Thyroid gland (tissue), 4 donors: ENCODE measurements around the gene DTNB.

ENCODE experiments used
- POLR2A ChIP-seq, 2 donors: fragments of 450-650 bp; IDR thresholded peaks; one replicate each; pipeline ENCODE4 v1.6.1; 2017; ENCODE audit warnings: antibody characterized with exemption in 2 of 2, mild to moderate bottlenecking in 2 of 2, moderate library complexity in 1 of 2
- TF ChIP-seq, protein P1 (sequence below), 6 experiments: fragments of 200-600 bp in 3 of 6; fragments of 450-650 bp in 3 of 6; sonication (generic) in 3 of 6; IDR thresholded peaks; one replicate each; pipeline ENCODE4 v1.5.1; 2016 to 2019; ENCODE audit warnings: antibody characterized with exemption in 6 of 6, mild to moderate bottlenecking in 2 of 6, inconsistent platforms in 1 of 6, moderate library complexity in 1 of 6

DNA sequence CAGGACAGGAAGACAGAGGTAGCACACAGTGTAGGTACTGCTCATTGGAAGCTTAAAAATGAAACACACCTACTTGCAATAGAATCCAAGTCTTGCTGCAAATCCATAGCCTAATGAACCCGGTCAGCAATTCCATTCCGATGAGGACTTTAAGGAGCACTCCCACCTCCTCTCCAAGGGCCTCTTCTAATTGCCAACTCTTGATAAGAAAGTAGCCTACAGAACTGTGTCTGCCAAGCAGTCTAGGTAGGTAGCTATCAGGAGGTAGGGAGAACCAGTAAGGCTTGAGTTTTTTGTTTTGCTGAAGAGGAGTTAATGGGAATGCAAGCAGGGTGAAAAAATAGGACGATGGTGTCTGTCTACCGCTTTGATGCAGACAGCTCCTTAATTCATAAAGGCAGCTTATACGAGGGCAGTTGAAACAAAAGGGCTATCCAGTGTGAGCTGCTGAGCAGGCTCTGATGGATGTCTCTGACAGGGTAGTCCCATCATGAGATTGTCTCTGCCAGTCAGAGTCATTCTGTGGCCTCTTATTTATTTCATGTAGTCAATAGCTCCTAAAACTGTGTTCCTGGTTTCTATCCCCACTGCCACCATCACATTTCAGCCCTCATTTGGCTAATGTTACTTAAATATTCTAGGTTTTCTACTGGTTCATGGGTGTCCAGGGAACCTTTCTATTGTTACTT, 176.0 kb downstream of the DTNB start:
- TF ChIP-seq POLR2A (IDR thresholded peaks at IDR 0.05): no peak
- TF ChIP-seq, protein P1, sequence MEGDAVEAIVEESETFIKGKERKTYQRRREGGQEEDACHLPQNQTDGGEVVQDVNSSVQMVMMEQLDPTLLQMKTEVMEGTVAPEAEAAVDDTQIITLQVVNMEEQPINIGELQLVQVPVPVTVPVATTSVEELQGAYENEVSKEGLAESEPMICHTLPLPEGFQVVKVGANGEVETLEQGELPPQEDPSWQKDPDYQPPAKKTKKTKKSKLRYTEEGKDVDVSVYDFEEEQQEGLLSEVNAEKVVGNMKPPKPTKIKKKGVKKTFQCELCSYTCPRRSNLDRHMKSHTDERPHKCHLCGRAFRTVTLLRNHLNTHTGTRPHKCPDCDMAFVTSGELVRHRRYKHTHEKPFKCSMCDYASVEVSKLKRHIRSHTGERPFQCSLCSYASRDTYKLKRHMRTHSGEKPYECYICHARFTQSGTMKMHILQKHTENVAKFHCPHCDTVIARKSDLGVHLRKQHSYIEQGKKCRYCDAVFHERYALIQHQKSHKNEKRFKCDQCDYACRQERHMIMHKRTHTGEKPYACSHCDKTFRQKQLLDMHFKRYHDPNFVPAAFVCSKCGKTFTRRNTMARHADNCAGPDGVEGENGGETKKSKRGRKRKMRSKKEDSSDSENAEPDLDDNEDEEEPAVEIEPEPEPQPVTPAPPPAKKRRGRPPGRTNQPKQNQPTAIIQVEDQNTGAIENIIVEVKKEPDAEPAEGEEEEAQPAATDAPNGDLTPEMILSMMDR (IDR thresholded peaks at IDR 0.05): no peak
